RPMI8226 (cell line): ENCODE results near the gene DLGAP5.

ENCODE experiments used
- DNase-seq: peaks from one replicate; pipeline ENCODE4 v3.0.0-alpha.2; 2015

DLGAP5 gene

DNA sequence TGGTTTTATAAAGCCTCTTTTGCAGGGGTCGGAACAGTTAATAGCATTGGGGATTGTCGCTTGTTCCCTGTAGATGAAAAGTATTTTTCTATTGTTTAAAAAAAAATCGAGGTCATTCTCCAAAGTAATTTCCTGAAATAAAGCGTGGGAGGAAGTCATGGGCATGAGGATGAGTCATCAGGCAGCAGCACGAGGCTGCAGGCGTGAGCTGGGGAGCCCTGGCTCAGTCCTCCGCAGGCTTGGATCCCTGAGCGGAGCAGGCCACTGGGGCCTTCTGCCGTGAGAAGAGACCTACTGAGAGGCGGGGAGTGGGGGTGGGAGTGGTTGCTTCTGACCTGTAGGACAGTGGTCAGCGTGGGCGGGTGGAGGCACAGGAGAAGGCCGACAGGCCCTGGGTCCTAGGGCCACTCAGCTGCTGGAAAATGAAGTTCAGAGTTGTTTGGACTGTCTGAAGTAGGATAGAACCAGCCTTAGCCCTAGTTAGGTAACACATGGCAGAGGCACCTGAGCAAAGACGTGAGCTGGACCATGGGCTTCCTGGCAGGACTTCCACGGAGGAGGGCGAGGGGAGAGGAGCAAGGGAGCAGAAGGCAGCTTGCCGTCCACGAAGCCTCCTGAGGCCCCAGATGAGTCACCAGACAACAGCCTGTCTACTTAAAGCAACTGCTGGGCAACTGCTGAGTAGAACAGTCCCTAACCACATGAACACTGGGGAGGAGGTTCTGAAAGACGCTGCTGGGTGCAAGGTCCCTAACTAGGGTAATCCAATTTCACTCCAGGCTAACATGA, 83.4 kb downstream of the DLGAP5 start:
- DNase-seq: no peak

DNA sequence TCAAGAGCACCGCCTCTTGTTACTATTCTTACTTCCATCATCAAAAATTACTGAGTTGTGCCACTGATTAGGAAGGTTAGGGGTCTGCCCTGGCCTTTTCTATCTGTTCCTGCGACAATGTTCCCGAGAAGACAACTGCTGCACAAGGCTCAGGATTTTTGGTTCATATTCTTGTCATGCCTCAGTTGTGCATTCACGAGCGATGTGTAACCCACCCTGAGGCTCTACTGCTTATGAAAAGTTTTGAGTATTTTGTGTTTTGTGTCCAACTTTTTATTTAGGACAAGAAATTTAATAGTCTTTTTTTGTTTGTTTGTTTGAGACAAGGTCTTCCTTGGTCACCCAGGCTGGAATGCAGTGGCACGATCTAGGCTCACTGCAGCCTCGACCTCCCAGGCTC, 85.4 kb downstream of the DLGAP5 start:
- DNase-seq: no peak

DNA sequence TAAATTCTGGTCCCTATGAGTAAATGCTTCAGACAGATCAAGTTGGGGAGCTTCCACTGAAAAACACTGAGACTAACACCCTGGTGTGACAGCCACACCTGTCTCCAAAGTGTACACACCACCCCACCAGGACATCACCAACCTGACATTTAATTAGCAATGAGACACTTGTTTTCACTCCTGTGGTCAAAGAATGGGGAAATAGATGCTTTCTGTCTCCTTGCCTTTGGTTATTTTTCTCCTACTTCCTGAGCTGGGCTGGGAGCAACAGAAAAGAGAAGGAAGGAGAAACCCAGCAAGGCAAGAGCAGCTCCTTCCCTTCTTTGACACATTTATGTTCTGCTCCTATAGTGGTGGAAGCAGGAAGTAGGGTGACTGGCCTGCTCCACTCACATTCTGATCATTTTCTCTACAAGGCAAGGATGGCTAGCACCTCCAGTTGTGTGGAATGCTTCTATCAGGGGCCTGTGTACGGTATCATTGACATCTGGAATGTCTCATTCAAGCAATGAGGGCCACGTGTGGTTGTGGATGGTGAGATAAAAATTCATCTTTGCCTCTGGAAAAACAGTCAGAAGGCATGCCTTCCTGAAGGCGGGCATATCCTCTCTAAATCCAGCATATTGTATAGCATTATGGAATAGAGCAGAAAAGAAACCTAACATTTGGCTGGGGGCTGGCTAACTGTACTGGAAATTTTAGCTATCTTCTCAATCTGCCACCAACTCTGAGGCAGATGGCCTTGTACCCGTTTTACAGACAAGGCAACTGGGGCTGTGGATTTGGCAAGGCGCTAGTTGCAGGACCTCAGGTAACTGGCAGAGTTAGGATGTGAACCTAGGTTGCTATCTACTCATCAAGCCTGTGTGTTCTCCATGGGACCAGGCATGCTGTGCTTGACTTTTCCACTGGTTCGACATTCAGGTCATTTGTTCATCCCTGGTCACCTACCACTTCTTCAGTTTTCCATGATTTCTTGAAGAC, 87.1 kb downstream of the DLGAP5 start:
- no peak for DNase-seq

DNA sequence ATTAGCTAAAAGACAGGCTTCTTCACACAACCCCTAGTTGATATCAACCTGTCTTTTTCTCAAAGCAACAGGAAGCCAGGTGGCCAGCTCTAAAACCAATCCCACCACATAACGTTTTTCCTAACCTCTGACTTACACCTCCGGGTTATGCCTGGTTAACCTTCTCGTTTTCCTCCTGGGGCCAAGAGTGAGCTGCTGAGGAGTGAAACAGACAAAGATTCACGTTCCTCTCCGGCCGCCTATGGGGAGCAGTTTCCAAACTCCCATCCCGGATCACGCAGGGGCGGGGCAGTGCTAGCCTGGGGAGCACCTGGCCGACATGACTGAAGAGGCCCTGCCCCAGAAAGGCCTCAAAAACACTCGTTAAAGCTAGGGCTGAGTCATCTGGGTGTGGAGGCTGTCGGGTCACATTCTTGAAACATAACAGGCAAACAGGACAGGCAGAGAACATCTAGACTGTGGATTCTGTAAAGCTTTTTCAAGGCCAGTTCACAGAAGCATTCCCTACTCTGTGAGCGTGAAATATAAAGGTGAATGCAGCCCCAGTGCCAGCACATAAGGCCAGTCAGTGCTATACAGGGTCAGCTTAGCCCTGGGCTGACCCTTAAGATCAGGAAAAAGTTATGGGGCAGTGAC, 88.3 kb downstream of the DLGAP5 start:
- peak; percentile 78 for DNase-seq

DNA sequence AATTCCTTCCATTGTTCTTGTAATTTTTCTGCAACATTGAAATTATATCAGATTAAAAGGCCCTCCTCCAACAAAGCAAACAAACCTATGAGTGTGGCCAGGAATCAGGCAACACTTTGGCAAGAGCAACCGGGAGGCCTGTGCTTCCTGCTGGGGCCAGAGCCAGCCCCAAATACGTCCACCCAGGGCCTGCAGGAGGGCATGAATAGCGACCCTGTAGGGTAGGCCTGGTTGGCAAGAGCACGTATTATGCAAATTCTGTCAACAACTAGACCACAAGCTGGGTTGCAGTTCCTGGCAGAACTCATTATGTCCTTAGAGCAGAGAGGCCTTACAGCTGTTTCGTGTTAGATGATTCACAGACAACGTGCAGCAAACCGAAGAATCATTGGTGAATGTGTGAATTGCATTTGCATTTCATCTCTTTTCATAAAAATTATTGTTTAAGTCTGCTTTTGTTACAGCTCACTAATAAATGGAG, 89.2 kb downstream of the DLGAP5 start:
- peak; percentile 82 for DNase-seq

DNA sequence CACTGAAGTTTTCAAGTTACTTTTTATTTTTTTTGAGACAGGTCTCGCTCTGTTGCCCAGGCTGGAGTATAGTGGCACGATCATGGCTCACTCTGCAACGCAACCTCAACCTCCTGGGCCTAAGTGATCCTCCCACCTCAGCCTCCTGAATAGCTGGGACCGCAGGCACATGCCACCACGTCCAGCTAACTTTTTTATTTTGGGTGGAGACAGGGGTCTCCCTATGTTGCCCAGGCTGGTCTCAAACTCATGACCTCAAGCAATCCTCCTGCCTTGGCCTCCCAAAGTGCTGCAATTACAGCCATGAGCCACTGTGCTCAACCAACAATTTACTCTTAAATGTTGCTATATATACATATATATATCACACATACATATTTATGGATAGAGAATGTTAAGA, 89.7 kb downstream of the DLGAP5 start:
- DNase-seq: no peak

DNA sequence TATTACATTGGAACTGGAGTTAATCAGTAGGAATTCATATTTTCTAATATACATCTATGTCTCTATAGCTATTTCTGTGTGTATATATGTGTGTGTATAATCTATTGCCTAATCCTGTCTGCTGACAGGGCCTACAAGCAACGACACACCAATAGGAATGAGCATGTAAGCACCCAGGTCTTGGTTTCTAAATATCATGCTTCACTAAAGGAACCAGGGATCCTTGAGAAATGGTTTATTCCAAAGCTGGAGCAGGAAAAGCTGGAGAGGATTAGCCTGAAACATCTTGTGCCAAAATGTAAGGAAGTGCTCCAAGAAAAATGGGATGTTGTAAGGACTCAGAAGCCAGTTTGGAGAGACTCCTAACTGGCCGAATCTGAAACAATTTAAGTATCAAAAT, 91.6 kb downstream of the DLGAP5 start:
- DNase-seq: no peak

DNA sequence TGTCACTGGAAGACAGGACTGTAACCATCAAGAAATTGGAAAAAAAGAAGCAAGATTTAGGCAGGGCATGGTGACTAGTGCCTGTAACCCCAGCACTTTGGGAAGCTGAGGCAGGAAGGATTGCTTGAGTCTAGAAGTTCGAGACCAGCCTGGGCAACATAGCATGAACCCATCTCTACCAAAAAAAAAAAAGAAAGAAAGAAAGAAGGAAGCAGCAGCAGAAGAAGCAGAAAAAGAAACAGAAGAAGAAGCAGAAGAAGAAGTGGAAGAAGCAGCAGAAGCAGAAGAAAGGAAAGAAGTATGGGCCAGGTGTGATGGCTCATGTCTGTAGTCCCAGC, 92.9 kb downstream of the DLGAP5 start:
- no peak for DNase-seq
